COLO668 (cell line): ENCODE measurements around the gene ANXA8.

Experiments
- DNase-seq: peaks from one replicate; lab custom pipeline; 2025; ENCODE audit not compliant: unreplicated experiment; lab: John Stamatoyannopoulos, UW

The ANXA8 gene

GRCh38 chr10:47449102-47449978 is 34.6 kb downstream of the ANXA8 start:
- peak; percentile 19 for DNase-seq

GRCh38 chr10:47447705-47448104 is 36.2 kb downstream of the ANXA8 start:
- no peak for DNase-seq

GRCh38 chr10:47447209-47447608 is 36.7 kb downstream of the ANXA8 start:
- DNase-seq: no peak

- DNase-seq: no peak
Measured at GRCh38 chr10:47445720-47446119, 38.2 kb downstream of the ANXA8 start.

GRCh38 chr10:47444047-47444446 is 39.9 kb downstream of the ANXA8 start:
- DNase-seq: no peak

GRCh38 chr10:47443145-47443544 is 40.8 kb downstream of the ANXA8 start:
- no peak for DNase-seq

GRCh38 chr10:47442351-47442750 is 41.6 kb downstream of the ANXA8 start:
- DNase-seq: no peak

- DNase-seq: no peak
Measured at GRCh38 chr10:47441938-47442337, 42.0 kb downstream of the ANXA8 start.

- no peak for DNase-seq
Measured at GRCh38 chr10:47440207-47440606, 43.7 kb downstream of the ANXA8 start.

GRCh38 chr10:47438857-47439474 is 44.9 kb downstream of the ANXA8 start:
- peak; percentile 38 for DNase-seq

- no peak for DNase-seq
Measured at GRCh38 chr10:47435081-47435480, 48.8 kb downstream of the ANXA8 start.

- DNase-seq: no peak
Measured at GRCh38 chr10:47425813-47426419, 58.0 kb downstream of the ANXA8 start.

GRCh38 chr10:47424231-47424630 is 59.7 kb downstream of the ANXA8 start:
- no peak for DNase-seq

GRCh38 chr10:47423476-47423875 is 60.4 kb downstream of the ANXA8 start:
- DNase-seq: no peak

GRCh38 chr10:47421057-47421952 is 62.6 kb downstream of the ANXA8 start:
- DNase-seq: no peak

- no peak for DNase-seq
Measured at GRCh38 chr10:47420305-47421056, 63.4 kb downstream of the ANXA8 start.

- DNase-seq: no peak
Measured at GRCh38 chr10:47419421-47419820, 64.5 kb downstream of the ANXA8 start.

- no peak for DNase-seq
Measured at GRCh38 chr10:47418966-47419365, 64.9 kb downstream of the ANXA8 start.

- DNase-seq: no peak
Measured at GRCh38 chr10:47418321-47418720, 65.6 kb downstream of the ANXA8 start.
